HepG2 (cell line): ENCODE results near the gene CNTD1. TPM values are rescaled to one million over a fixed set of nuclear protein-coding genes. Genes with fewer than 3 reads are reported as not detected.
A peak's percentile ranks its signal among the peaks of the same experiment; 100 is the strongest.

ENCODE experiments used
- AGO1 ChIP-seq: fragments of 200-400 bp; formaldehyde crosslinking; IDR thresholded peaks from 2 replicates; pipeline ENCODE4 v1.6.1; 2017; ENCODE audit warnings: mild to moderate bottlenecking, low read depth, low read length, moderate library complexity; ENCODE audit not compliant: poor library complexity, severe bottlenecking
- CHCHD3 ChIP-seq: sonication (generic); formaldehyde crosslinking; IDR thresholded peaks from 2 replicates; pipeline ENCODE4 v1.8.0; 2022; ENCODE audit warnings: mild to moderate bottlenecking, missing genetic modification reagents, moderate library complexity
- DBP ChIP-seq: sonication (generic); formaldehyde crosslinking; IDR thresholded peaks from 2 replicates; pipeline ENCODE4 v1.4.0; 2020; ENCODE audit warnings: missing genetic modification reagents; ENCODE audit errors: not compliant biosample characterization
- E2F2 ChIP-seq: sonication (generic); formaldehyde crosslinking; IDR thresholded peaks from 2 replicates; pipeline ENCODE4 v1.4.0; 2020; ENCODE audit warnings: missing genetic modification reagents, borderline replicate concordance
- HIC2 ChIP-seq: sonication (generic); formaldehyde crosslinking; IDR thresholded peaks from 2 replicates; pipeline ENCODE4 v1.9.0; 2022; ENCODE audit warnings: low read depth, missing genetic modification reagents
- MTERF4 ChIP-seq: sonication (generic); formaldehyde crosslinking; IDR thresholded peaks from 2 replicates; pipeline ENCODE4 v1.8.0; 2023; ENCODE audit warnings: mild to moderate bottlenecking, missing genetic modification reagents
- NCOA2 ChIP-seq: sonication (generic); formaldehyde crosslinking; IDR thresholded peaks from 2 replicates; pipeline ENCODE4 v1.8.0; 2022; ENCODE audit warnings: inconsistent platforms
- NFATC3 ChIP-seq: sonication (generic); formaldehyde crosslinking; IDR thresholded peaks from 2 replicates; pipeline ENCODE4 v1.5.1; 2020; ENCODE audit warnings: mild to moderate bottlenecking, missing genetic modification reagents
- NFKB2 ChIP-seq: sonication (generic); formaldehyde crosslinking; IDR thresholded peaks from 2 replicates; pipeline ENCODE4 v1.4.0; 2020; ENCODE audit warnings: missing genetic modification reagents, borderline replicate concordance
- POLR2A ChIP-seq, 2 experiments: IDR thresholded peaks; 2 replicates each; pipeline ENCODE4 v1.6.1; 2011; ENCODE audit warnings: low read depth in 2 of 2, low read length in 2 of 2, mild to moderate bottlenecking in 1 of 2, moderate library complexity in 1 of 2; ENCODE audit not compliant: insufficient read depth in 1 of 2
- PTBP1 ChIP-seq: fragments of 200-400 bp; formaldehyde crosslinking; IDR thresholded peaks from 2 replicates; pipeline ENCODE4 v1.6.1; 2018; ENCODE audit warnings: low read length, low read depth; ENCODE audit not compliant: poor library complexity, severe bottlenecking
- RBAK ChIP-seq: sonication (generic); formaldehyde crosslinking; IDR thresholded peaks from 2 replicates; pipeline ENCODE4 v1.5.1; 2020; ENCODE audit warnings: mild to moderate bottlenecking, missing genetic modification reagents
- SMARCC2 ChIP-seq: fragments of 450-650 bp; IDR thresholded peaks from 2 replicates; pipeline ENCODE4 v1.6.1; 2017; ENCODE audit warnings: antibody characterized with exemption, mild to moderate bottlenecking
- ZKSCAN5 ChIP-seq: sonication (generic); formaldehyde crosslinking; IDR thresholded peaks from 2 replicates; pipeline ENCODE4 v1.5.1; 2020; ENCODE audit warnings: mild to moderate bottlenecking, missing genetic modification reagents
- ZNF274 ChIP-seq: sonication (generic); formaldehyde crosslinking; IDR thresholded peaks from 2 replicates; pipeline ENCODE4 v1.5.1; 2020; ENCODE audit warnings: mild to moderate bottlenecking, missing genetic modification reagents
- ZNF282 ChIP-seq: fragments of 450-650 bp; IDR thresholded peaks from 2 replicates; pipeline ENCODE4 v1.6.1; 2018; ENCODE audit not compliant: partially characterized antibody
- ZNF326 ChIP-seq: sonication (generic); formaldehyde crosslinking; IDR thresholded peaks from 2 replicates; pipeline ENCODE4 v1.4.0; 2020; ENCODE audit warnings: missing genetic modification reagents, borderline replicate concordance
- ZNF430 ChIP-seq: sonication (generic); formaldehyde crosslinking; IDR thresholded peaks from 2 replicates; pipeline ENCODE4 v1.9.0; 2021; ENCODE audit warnings: mild to moderate bottlenecking, missing genetic modification reagents
- ZNF513 ChIP-seq: sonication (generic); formaldehyde crosslinking; conservative IDR thresholded peaks from 2 replicates; pipeline ENCODE4 v1.5.0; 2020; ENCODE audit warnings: missing genetic modification reagents
- ZNF720 ChIP-seq: sonication (generic); formaldehyde crosslinking; IDR thresholded peaks from 2 replicates; pipeline ENCODE4 v1.4.0; 2020; ENCODE audit warnings: missing genetic modification reagents
- ZNF761 ChIP-seq: sonication (generic); formaldehyde crosslinking; conservative IDR thresholded peaks from 2 replicates; pipeline ENCODE4 v1.4.0; 2020; ENCODE audit warnings: mild to moderate bottlenecking, missing genetic modification reagents
- ZNF784 ChIP-seq: sonication (generic); formaldehyde crosslinking; IDR thresholded peaks from 2 replicates; pipeline ENCODE4 v1.5.1; 2020; ENCODE audit warnings: missing genetic modification reagents, mild to moderate bottlenecking, borderline replicate concordance
- polyA plus RNA-seq, 8 experiments: library from polyadenylated mRNA; depleted of rRNA in 3 of 8; stranded (reverse) in 7 of 8; unstranded in 1 of 8; fragments of >200 nt; fragmentation: Illumina TruSeq in 4 of 8; extraction: Trizol in 4 of 8; gene quantifications; 2 replicates each; pipeline versions ENCODE4 v1.2.1 to v1.2.3, GENCODE V29; 2011 to 2016; ENCODE audit warnings: low read depth in 4 of 8, missing spikeins in 1 of 8, mixed read lengths in 1 of 8; ENCODE audit not compliant: insufficient read depth in 1 of 8
- total RNA-seq, 5 experiments: library from RNA; depleted of rRNA; stranded (reverse); fragments of >200 nt; fragmentation: Illumina TruSeq; extraction: Trizol; gene quantifications; 2 replicates each; pipeline ENCODE4 v1.2.3, GENCODE V29; 2016; ENCODE audit warnings: low read depth in 1 of 5

CNTD1 gene
- total and polyA plus RNA-seq, 2 of the 13 experiments (the other 11 are each of a cell fraction or from before 2014, with no cell fraction given) = 0.11 to 0.15 TPM

GRCh38 chr17:42782166-42783061 lies 16.2 kb upstream of the CNTD1 start (continued):
- TF ChIP-seq E2F2 (CRISPR knock-in tag) (no peak), RBAK (no peak), NFKB2 (CRISPR knock-in tag) (peak; percentile 38; the same call in 1 of the 2 replicates), ZNF282 (no peak), DBP (CRISPR knock-in tag) (no peak), ZKSCAN5 (CRISPR knock-in tag) (no peak), NCOA2 (CRISPR knock-in tag) (no peak), AGO1 (peak; percentile 66), CHCHD3 (CRISPR knock-in tag) (no peak), HIC2 (CRISPR knock-in tag) (0 out of 2 replicates have a peak, but pooled peaks have one; percentile 59), ZNF784 (CRISPR knock-in tag) (no peak), ZNF513 (no peak), PTBP1 (no peak), ZNF720 (CRISPR knock-in tag) (no peak), ZNF761 (CRISPR knock-in tag) (no peak), NFATC3 (CRISPR knock-in tag) (no peak), ZNF326 (CRISPR knock-in tag) (no peak), ZNF274 (0 out of 2 replicates have a peak, but pooled peaks have one; percentile 14), POLR2A (IDR thresholded peaks at IDR 0.05; ENCODE audit: insufficient read depth in 1 of 2, low read depth in 2 of 2, low read length in 2 of 2) (peak in 1 of 2 experiments; percentile 16; a peak in 2 of 4 replicates), SMARCC2 (no peak), MTERF4 (CRISPR knock-in tag) (no peak; the same call in 1 of the 2 replicates), ZNF430 (CRISPR knock-in tag) (no peak)
